Measurements from ENCODE around the gene MUC13.

Gene MUC13

DNA sequence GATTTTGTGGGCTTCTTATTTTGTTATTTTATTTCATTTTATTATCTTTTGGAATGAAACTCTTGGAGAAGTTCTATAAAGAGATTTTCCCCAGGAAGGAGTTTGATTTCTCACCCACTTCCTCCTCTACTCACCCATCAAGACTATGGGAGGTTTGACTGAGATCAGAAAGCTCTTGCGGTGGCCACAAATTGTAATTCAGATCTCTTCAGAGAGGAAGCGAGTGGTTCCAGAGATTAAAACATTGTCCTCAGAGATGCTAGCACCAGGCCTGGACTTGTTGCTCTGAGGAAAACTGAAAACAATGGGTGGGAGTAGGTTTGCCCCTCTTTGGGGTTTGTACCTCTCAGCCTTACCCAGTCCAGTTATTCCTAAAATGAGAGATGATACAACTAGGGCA is 8.1 kb upstream of the MUC13 start:
- no peak for DNase-seq

DNA sequence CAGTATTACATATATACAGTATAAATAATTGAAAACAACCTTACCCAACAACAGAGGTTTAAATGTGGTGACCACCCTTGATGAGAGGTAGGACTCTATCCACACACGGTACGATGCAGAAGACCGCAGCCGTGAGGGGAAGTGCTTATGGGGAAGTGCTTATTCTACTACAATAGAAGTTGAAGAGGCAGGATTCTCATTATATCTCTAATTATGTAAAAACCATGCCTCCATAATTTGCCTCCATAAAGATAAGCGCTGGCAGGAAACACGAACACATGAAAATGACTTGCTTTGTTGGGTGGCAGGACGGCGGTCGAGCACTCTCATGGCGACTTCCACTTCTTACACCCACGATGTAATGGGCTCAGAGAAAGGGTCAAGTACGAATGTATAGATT is 7.2 kb upstream of the MUC13 start:
- DNase-seq: no peak

DNA sequence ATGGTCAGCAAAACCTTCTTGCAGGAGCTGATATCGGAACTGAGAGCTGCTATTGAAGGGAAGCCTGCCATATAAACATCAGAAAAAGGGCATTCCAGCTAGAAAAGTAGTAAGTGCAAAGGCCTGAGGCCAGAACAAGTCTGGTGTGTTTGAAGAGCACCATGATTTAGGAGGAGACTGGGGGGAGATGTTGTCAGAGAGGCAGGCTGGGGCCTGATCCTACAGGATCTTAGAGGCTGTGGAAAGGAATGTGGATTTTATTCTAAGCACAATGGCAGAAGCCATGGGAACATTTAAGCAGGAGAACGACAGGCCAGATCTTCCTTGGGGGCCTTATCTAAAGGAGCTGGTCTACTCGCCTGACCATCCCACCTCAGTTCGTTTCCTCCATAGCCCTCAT is 5.1 kb upstream of the MUC13 start:
- no peak for DNase-seq

DNA sequence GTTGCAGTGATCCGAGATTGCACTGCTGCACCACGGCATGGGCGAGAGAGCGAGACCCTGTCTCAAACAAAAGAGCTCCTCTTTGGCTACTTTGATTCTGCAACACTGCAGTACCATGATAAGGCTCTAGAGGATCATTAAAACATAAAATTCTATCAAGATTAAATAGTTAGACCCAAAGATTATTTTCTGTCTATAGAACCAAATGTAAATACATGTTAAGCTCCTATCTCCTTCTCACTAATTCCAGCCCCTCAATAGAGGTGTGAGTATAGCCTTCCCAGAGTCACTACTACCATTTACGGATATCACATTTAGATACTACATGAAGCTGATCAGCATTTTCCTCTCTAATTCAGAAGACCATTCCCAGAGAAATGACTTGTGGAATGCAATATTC is 4.3 kb upstream of the MUC13 start:
- DNase-seq: no peak

DNA sequence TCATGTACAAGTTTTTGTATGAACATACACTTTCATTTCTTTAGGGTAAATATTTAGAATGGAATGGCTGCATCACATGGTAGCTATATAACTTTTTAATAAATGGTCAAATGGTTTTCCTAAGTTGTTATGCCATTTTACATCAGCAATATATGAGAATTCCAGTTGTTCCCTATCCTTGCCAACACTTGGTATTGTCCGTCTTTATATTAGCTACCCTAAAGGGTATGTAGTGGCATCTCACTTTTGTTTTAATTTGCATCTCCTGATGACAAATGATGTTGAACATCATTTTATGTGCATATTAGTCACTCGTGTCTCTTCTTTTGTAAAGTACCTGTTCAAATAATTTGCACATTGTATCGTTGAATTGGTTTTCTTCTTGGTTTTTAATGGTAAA is 2.5 kb upstream of the MUC13 start:
- no peak for DNase-seq

DNA sequence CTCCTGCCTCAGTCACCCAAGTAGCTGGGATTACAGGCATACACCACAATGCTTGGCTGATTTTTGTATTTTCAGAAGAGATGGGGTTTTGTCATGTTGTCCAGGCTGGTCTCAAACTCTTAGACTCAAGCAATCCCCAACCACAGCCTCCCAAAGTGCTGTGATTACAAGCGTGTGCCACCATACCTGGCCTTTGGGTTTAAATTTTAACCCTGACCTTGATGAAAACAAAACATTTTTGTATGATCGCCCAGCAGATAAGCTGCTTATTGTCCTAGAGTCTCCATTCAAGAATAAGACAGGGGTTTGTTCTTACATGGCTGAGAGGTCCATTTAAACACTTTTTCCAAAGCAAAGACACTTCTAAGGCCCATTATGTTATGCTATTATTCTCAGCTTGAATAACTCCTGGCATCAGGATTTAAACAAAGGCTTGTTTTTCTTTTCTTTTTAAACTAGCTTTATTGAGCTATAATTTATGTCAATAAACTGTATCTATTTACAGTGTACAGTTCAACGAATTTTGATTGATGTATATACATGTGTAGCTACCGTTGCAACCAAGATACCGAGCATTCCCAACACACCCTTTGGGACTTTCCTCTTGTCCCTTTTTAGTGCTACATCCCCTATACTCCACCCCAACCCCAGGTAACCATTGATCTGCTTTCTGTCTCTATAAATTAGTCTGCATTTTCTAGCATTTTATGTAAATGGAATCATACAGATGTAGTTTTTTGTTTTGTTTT is 1.4 kb upstream of the MUC13 start:
- DNase-seq: no peak

DNA sequence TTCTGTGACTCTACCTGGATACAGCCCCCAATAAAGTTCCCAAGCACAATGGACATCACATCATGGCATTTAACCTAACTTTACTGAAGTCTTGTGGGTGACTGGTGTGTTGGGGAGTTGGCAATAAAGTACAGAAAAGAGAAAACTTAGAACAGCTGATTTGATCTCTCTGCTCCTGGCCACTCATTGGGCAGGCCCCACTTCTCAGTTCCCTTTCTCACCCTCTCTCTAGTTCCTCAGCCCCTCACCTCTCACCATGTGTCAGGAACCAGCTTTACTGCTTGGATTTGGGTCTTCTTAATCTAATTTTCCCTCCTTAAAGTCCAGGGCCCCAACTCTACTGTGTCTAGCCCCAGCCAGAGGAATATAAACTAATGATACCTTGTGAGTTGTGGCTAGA is 713 bp upstream of the MUC13 start:
- DNase-seq: no peak

DNA sequence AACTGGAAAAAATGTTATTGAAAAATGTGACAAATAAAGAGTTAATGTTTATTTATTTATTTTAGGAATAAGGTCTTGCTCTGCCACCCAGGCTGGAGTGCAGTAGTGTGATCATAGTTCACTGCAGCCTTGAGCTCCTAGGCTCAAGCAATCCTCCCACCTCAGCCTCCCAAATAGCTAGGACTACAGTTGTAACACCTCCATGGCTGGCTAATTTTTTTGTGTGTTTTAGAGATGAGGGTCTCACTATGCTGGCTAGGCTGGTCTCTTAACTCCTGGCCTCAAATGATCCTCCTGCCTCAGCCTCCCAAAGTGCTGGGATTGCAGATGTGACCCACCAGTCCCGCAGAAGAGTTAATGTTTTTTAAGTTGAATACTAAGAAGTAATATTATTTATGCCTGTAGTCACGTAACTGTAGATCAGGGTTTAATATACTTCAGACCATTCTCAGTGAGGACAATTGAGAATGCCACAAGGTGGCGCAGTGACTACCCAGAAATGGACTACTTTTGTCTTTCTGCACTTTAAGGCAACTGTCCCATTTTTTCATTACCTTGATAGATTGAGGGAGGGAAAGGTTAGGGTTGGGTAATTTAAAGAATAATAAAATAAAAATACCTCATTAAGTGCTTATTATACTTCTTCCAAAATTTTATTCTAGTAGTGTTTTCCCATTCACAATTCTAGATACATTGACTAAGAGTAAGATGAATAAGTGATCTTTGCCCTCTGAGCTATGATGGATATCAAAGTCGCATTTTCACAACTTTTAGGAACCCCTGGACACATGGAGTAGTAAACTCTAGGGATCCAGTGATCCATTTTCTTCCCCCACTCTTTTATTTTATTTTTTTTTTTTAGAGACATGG is 6.0 kb downstream of the MUC13 start:
- peak; percentile 67 to 69 for DNase-seq

DNA sequence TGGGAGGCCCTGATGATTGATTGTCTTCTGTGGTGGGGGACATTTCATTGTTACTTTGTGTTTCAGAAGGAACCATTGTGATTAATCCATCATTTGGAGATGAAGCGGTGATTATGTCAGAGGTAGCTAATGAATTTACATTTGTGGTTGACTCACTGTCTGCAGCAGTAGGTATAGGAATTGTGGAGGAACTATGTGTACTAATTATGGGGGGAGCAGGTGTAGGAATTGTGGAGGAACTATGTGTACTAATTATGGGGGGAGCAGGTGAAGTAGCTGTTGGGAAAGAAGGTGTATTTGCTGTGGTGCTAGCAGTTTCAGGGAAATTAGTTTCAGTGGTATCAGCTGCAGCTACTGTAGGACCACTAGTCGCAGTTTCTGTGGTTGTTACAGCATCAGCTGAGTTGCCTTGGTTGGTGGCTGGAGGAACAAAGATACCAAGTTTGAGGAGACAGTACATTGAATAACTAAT is 6.9 kb downstream of the MUC13 start:
- no peak for DNase-seq

DNA sequence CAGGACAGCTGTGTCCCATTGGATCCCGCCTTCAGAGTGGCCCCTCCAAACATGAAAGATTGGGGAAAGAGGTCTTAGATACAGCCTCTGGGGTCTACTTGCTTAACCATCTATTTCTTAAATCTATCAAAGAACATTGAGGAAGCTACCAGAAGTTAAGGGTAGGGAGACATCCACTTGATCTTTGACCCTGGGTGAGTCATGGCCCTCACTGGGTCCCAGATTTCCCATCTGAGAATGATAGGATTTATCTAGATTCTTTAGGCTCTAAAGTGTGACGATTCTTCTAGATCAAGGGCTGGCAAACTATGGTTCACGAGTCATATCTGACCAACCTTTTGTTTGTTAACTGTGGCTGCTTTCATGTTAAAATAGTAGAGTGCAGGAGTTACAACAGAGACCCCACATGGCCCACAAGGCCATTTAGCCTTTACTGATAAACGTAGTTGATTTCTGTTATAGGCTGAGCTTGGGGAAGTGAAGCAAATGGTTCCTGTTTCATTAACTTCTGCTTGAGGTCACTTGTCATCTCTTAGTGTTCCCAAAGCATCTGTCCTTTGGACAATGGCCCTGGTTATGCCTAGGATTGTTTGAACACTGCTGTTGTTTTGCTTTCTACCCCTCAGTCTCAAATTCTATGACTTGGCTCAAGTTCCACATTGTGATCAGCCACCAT is 8.0 kb downstream of the MUC13 start:
- DNase-seq: no peak

DNA sequence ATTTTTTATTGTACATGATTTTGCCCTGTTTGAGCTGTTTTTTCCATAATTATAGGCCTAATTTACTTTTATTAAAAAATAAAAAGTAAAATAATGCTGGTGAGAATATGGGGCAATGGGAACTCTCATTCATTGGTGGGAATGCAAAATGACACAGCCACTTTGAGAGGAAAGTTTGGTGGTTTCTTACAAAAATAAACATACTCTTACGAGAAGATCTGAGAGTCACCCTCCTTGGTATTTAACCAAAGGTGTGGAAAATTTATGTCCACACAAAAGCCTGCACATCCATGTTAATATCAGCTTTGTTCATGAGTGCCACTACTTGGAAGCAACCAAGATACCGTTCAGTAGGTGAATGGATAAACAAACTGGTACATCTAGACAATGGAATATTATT is 9.8 kb downstream of the MUC13 start:
- DNase-seq: no peak

DNA sequence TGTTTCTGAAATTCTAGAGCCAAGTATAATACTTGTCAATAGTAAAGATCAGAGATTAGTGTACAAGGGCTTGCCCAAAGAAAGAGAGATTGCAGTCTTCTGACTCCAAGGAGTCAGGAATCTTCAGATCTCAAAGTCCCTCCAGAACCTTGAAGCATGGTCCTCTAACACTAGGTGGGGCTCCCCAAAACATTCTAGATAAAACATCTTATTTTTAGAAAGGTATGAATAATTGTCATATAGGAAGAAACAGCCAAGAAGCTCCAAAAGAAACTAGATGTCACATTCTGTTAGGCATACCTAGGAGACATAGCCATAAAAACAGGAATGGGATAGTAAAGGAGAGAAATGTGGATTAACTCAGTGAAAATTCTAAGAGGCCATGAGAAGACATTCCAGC is 10.7 kb downstream of the MUC13 start:
- DNase-seq: no peak

DNA sequence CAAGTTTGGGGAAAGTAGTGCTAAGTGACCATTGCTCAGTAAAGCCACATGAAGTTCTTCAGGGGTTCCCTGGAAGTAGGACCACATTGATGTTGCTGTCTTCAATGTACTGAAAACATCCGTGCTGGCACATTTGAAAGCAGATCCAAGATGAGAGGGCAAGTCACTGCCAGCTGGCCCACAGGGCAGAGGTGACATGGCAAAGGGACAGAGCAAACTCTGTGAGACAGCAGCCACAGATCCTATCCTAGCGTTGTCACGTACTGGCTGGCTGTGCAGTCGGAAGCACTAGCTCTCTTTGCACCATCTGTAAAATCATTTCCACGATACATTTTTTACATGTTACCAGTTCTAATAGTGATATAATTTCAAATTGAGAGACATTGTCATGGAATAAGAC is 13.8 kb downstream of the MUC13 start:
- no peak for DNase-seq

DNA sequence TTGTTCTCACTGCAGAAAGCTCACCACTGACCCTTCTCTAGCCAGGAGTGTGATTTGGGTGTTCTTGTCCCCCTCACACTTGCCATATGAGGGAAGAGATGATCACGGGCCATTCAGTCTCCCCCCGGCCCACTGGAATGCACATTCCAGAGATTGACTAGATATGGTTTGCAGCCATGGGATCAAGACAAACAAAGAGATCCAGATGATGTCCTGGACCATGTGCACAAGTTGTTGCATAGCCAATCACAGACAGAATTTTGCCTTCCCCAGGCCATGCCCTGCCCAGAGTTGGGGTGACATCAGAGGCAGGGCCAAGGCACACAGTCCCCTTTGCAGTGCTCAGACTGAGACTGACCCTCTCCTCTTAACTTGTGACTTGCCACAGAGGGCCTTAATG is 14.8 kb downstream of the MUC13 start:
- no peak for DNase-seq

DNA sequence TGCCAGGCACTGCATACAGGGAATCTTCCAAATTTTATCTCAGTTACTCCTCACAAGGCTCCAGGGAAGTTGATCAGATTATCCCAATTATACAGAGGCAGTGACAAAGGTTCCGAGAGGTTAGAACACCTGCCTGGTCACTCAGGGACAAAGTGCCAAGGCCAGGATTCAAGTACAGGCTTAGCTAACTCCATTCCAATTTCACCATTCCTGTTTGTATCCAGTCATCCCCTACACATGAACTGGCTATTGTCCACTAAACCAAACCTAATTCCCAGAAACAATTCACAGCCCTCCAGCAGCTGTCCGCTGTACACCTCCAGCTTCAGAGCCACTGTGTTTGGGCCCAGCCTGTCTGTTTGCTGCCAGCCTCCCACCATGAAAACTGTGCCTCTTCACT is 16.0 kb downstream of the MUC13 start:
- DNase-seq: no peak

DNA sequence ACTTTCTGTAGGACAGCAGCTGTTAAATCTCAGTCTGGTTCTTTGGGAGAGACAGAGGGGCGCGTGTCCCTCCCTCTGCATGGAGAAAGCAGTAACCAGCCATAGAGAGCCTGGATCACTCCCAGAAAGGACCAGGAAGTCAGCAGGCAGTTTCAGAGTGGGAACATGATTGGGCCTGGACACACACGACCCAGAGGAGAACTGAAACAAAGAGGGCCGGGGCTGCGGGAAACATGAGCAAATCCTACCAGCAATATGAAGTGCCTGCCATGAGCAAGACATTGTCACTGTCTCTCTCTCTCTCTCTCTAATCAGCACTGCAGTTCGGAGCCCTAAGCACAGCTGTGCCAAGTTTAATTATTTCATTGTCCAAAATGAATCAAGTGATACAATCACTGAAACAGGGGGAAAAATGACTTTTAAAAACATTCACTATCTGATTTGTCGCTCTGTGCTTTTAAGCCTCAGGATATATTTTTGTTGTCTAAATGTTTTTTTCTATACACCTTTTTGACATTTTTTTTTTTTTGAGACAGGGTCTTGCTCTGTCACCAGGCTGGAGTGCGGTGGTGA is 17.6 kb downstream of the MUC13 start:
- no peak for DNase-seq

DNA sequence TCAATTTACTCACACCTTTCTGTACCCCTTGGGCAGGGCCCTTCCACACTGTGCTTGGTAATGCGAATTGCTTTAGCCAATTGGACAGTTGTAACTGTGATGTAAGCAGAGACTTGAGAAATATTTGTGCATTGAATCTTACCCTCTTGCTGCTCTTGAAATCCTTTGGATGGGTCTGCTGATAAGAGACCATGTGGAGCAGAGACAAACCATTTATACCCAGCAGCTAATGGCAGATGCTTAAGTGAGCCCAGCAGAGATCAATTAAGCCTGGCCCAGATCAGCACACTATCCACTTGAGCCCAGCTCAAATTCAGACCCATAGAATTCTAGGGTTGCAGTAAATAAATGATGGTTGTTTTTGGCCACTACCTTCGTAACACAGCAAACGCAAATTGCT is 19.3 kb downstream of the MUC13 start:
- no peak for DNase-seq

DNA sequence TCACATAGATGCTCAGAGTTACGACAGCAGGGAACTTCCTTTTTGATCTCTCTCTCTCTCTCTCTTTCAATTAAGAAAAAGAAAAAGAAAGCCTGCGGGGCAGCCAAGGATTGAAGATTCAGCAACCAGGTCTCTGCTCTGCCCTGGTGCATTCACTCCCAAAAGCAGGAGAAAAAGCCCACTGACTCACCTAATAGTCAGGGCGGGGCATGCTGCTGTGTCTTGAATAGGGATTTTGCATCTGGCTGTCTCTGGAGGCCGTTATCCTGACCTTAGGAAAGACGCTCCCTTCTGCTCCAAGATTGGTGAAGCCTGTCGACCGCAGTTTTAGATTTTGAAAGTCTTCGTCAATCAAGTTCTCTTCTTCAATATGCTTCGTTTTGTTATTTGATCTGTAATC is 26.6 kb downstream of the MUC13 start:
- DNase-seq: no peak

DNA sequence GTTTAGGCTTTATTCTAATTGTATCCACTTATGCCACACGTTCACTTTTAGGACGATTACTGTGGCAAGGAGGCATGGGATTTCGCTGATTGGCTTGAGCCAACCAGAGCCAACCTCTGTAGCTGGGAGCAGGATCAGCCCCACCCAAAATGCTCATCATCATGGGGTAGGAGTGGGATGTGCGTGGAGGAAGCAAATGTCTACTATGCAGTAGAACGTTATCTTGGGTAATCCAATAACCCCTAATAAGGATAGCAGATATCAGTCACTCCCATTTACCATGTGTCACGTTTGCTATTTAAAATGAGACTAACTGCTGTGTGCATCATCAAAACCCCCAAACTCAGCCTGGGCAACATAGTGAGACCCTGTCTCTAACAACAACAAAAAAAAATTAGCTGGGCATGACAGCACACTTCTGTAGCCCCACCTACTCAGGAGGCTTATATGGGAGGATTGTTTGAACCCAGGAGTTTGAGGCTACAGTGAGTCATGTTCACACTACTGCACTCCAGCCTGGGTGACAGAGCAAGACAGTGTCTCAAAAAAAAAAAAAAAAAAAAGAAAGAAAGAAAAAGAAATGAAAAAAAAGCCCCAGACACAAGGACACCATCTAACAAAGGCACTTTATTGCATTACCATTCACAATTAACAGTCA is 29.6 kb downstream of the MUC13 start:
- DNase-seq: no peak

DNA sequence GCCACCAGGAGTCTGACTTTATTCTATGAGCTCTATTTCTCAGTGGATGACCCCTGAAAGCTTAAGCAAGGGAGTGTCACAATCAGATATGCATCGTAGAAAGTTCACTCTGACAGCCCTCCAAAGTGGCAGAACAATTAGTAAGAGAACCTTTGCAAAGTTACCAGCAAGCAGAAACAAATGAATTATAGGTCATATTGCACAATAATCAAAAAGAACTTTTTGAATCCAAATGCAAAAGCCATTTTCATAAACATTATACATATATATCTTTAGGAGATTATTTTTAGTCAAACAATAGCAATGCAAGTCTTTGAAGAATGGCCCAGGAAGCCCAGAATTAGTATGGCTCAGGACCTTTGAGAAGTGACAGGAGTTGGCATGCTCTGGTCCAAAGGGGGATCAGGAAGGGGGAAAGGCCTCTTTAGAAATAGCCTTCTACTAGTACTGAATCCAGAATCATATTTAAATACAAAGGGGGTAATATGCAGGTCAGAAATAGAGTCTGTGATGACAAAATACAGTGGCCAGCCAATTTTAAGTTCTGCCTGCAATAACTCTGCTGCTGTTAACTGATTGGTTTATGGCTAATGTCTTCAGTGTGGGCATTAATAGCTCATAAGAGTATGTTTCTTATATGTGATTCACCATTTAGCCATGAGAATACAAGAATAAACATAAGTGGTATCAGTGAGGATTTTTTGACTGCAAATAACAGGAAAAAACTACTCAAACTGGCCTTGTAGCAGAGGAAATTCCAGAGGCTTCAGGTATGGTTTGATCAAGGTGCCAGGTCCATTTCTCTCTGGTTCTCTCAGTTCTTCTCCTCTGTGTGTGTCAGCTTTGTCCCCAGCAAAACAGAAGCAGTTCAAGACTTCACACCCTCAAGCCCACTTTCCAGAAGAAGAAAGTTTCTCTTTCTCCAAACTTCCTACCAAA is 30.4 kb downstream of the MUC13 start:
- no peak for DNase-seq

DNA sequence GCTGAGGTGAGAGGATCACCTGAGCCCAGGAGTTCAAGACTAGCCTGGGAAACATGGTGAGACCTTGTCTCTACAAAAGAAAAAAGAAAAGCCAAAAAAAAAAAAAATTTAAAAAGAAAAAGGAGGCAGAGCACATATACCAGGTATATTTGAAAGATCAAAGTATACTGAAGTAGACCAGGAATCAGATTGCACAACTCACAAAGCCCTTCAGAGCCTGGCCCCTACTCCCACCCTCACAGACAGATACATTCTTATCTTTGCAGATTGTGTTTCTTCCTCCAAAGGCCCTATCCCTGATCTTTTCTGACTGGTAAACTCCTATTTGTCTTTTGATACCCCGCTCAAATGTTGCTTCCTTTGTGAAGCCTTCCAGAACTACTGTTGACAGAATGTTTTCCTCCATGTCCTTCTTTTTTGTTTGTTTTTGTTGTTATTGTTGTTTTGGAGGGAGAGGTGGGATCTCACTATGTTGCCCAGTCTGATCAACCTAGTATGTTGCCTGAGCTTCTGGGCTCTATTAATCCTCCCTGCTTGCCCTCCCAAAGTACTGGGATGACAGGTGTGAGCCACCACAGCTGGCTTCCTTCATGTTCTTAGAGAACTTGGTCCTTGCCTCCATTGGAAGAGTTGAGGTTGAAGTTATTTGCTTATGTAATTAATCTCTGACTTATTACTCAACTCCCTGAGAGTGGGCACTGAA is 37.6 kb downstream of the MUC13 start:
- DNase-seq: no peak

All from activated T-cell treated with anti-CD3 and anti-CD28 coated beads, Interleukin-2, amount 50 U/mL, for 48 hours (primary cell).